Naive B cell (primary cell): ENCODE measurements around the gene KLF9. TPM values are rescaled to one million over a fixed set of nuclear protein-coding genes. Genes with fewer than 3 reads are reported as not detected.

Experiments
- ATAC-seq, 2 donors: fragments of 150-1000 bp; cut with Tn5 transposase; 2 replicates each; pipeline ENCODE4 v1.10.0; 2021; ENCODE audit warnings: low read depth in 2 of 2, mild to moderate bottlenecking in 2 of 2, moderate library complexity in 2 of 2
- DNase-seq: peaks from one replicate; pipeline ENCODE4 v3.0.0; 2022
- H3K27ac Mint-ChIP-seq, 6 donors: one replicate each; pipeline ENCODE4 v1.8.0; 2020 to 2022; ENCODE audit warnings: mild to moderate bottlenecking in 6 of 6, mixed read lengths in 6 of 6, moderate library complexity in 5 of 6, inconsistent platforms in 2 of 6
- H3K27me3 Mint-ChIP-seq, 3 donors: one replicate each; pipeline ENCODE4 v1.8.0; 2021 to 2022; ENCODE audit warnings: mixed read lengths in 3 of 3, mild to moderate bottlenecking in 1 of 3
- H3K36me3 Mint-ChIP-seq, 2 donors: one replicate each; pipeline ENCODE4 v1.8.0; 2020 to 2022; ENCODE audit warnings: mixed read lengths in 2 of 2, inconsistent platforms in 1 of 2, mild to moderate bottlenecking in 1 of 2
- H3K4me1 Mint-ChIP-seq, 3 donors: one replicate each; pipeline ENCODE4 v1.8.0; 2020 to 2022; ENCODE audit warnings: mixed read lengths in 3 of 3, inconsistent platforms in 1 of 3, mild to moderate bottlenecking in 1 of 3, moderate library complexity in 1 of 3
- H3K4me3 Mint-ChIP-seq, 8 donors: one replicate each; pipeline ENCODE4 v1.8.0; 2020 to 2022; ENCODE audit warnings: mild to moderate bottlenecking in 8 of 8, mixed read lengths in 8 of 8, moderate library complexity in 8 of 8, inconsistent platforms in 2 of 8
- H3K9me3 Mint-ChIP-seq, 7 donors: one replicate each; pipeline ENCODE4 v1.8.0; 2020 to 2022; ENCODE audit warnings: mixed read lengths in 7 of 7, mild to moderate bottlenecking in 5 of 7, inconsistent platforms in 2 of 7, moderate library complexity in 1 of 7
- polyA plus RNA-seq, 6 donors: library from polyadenylated mRNA; unstranded; fragments of 300-500 nt; fragmentation: Illumina TruSeq; gene quantifications; one replicate each; pipeline ENCODE4 v1.2.3, GENCODE V29; 2021; ENCODE audit warnings: low read depth in 6 of 6

KLF9 gene
- polyA plus RNA-seq, 6 donors from 2014 or later: 3.4 to 5.9 (median 4.8) TPM; not detected in 1

DNA sequence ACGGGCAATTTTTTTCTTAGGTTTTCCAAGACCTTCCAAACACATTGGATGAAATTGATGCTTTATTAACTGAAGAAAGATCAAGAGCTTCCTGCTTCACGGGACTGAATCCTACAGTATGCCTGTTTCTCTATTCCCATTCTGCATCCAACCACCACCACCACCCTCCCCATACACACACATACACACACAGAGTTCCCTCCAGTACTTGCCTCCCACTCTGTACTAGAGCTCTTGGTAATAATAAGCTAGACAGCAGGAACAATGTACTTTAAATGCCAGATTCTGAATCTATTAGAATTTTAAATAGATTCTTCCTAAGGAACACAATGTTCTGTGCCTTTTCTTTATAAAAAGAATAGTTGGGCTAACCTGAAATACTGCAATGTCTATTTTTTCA, 67.4 kb downstream of the KLF9 start:
- H3K36me3 Mint-ChIP-seq: peaks cover 0 to 17% of the 10 kb centered on the region in 2 donors
- ATAC-seq (no peak), DNase-seq (no peak)
- no peaks in the 10 kb centered on the region for H3K9me3 Mint-ChIP-seq
- H3K4me1 Mint-ChIP-seq: no peaks in the 10 kb centered on the region
- peak overlapping the region in 2 of 6 donors; percentile 17 to 61 for H3K27ac Mint-ChIP-seq
- H3K4me3 Mint-ChIP-seq: no peak overlapping the region
- H3K27me3 Mint-ChIP-seq: no peaks in the 10 kb centered on the region

GRCh38 chr9:70340572-70340971, 73.9 kb downstream of the KLF9 start:
- DNase-seq (peak; percentile 0), ATAC-seq (no peak)
- H3K27ac Mint-ChIP-seq: no peak overlapping the region
- no peaks in the 10 kb centered on the region for H3K4me1 Mint-ChIP-seq
- peaks cover 10 to 12% of the 10 kb centered on the region in 2 donors for H3K36me3 Mint-ChIP-seq
- H3K9me3 Mint-ChIP-seq: no peaks in the 10 kb centered on the region
- no peak overlapping the region for H3K4me3 Mint-ChIP-seq
- no peaks in the 10 kb centered on the region for H3K27me3 Mint-ChIP-seq

Other genes with a start within 250 kb of the KLF9 start
- gene SMC5, start 155.7 kb downstream of the KLF9 start, polyA plus RNA-seq: 10 to 100 TPM in 5 of 6 donors, 1 to 10 TPM in 1; 7.4 to 22.8 (median 15.8) TPM